Type B pancreatic cell (in vitro differentiated cells): ENCODE measurements around the gene SMCHD1. TPM values are rescaled to one million over a fixed set of nuclear protein-coding genes. Genes with fewer than 3 reads are reported as not detected.
"Not testable (repeated sequence)": the region's sequence is repeated elsewhere in the genome, so short reads cannot be mapped to it uniquely, and the experiment has no call there.

Source experiments
- DNase-seq: peaks from one replicate; pipeline ENCODE4 v3.0.0; 2021; ENCODE audit warnings: mixed read lengths; ENCODE audit not compliant: unreplicated experiment; ENCODE audit errors: extremely low spot score
- H3K27ac Mint-ChIP-seq: 2 replicates; pipeline ENCODE4 v1.8.0; 2021; ENCODE audit warnings: mild to moderate bottlenecking, mixed read lengths
- H3K27me3 Mint-ChIP-seq: 2 replicates; pipeline ENCODE4 v1.8.0; 2021; ENCODE audit warnings: mixed read lengths
- H3K36me3 Mint-ChIP-seq: 2 replicates; pipeline ENCODE4 v1.8.0; 2021; ENCODE audit warnings: mixed read lengths
- H3K4me1 Mint-ChIP-seq: one replicate; pipeline ENCODE4 v1.8.0; 2021; ENCODE audit warnings: mixed read lengths; ENCODE audit not compliant: unreplicated experiment
- H3K4me3 Mint-ChIP-seq: 2 replicates; pipeline ENCODE4 v1.8.0; 2021; ENCODE audit warnings: mild to moderate bottlenecking, mixed read lengths
- H3K9me3 Mint-ChIP-seq: 2 replicates; pipeline ENCODE4 v1.8.0; 2021; ENCODE audit warnings: mixed read lengths
- CTCF ChIP-seq: fragments of 200-600 bp; sonication (generic); conservative IDR thresholded peaks from 2 replicates; pipeline ENCODE4 v1.5.0; 2021; ENCODE audit warnings: antibody characterized with exemption, mild to moderate bottlenecking
- total RNA-seq: library from RNA; stranded (reverse); gene quantifications from 2 replicates; pipeline ENCODE4 v1.2.1, GENCODE V29; 2021; ENCODE audit warnings: low replicate concordance

SMCHD1 gene
- total RNA-seq, 1 donor from 2014 or later: 56.5 TPM

GRCh38 chr18:2729757-2730156 is 74.2 kb downstream of the SMCHD1 start:
- Mint-ChIP-seq H3K27me3 (no peaks in the 10 kb centered on the region), H3K4me3 (no peak overlapping the region), H3K36me3 (peaks cover 33% of the 10 kb centered on the region), H3K4me1 (no peaks in the 10 kb centered on the region), H3K27ac (no peak overlapping the region), H3K9me3 (no peaks in the 10 kb centered on the region)
- no peak for DNase-seq
- TF ChIP-seq CTCF: no peak

GRCh38 chr18:2736823-2737222 is 81.3 kb downstream of the SMCHD1 start:
- Mint-ChIP-seq H3K27ac (no peak overlapping the region), H3K4me1 (no peaks in the 10 kb centered on the region), H3K36me3 (peaks cover 71% of the 10 kb centered on the region)

GRCh38 chr18:2740082-2740481 is 84.6 kb downstream of the SMCHD1 start:
- not testable (repeated sequence) for H3K27me3 Mint-ChIP-seq, DNase-seq

More at GRCh38 chr18:2736823-2737222, 81.3 kb downstream of the SMCHD1 start:
- no peak for DNase-seq
- Mint-ChIP-seq H3K4me3 (no peak overlapping the region), H3K27me3 (no peaks in the 10 kb centered on the region), H3K9me3 (no peaks in the 10 kb centered on the region)
- no peak for TF ChIP-seq CTCF

GRCh38 chr18:2746274-2746673 is 90.7 kb downstream of the SMCHD1 start:
- no peaks in the 10 kb centered on the region for H3K4me1 Mint-ChIP-seq
- no peaks in the 10 kb centered on the region for H3K27me3 Mint-ChIP-seq
- no peaks in the 10 kb centered on the region for H3K9me3 Mint-ChIP-seq
- H3K27ac Mint-ChIP-seq: no peak overlapping the region
- TF ChIP-seq CTCF: no peak
- no peak for DNase-seq
- H3K4me3 Mint-ChIP-seq: no peak overlapping the region
- peaks cover 43% of the 10 kb centered on the region for H3K36me3 Mint-ChIP-seq

More at GRCh38 chr18:2740082-2740481, 84.6 kb downstream of the SMCHD1 start:
- not testable (repeated sequence) for H3K4me1 Mint-ChIP-seq, H3K4me3 Mint-ChIP-seq, H3K27ac Mint-ChIP-seq, H3K9me3 Mint-ChIP-seq
- H3K36me3 Mint-ChIP-seq: peaks cover 64% of the 10 kb centered on the region

GRCh38 chr18:2758309-2758708 is 102.8 kb downstream of the SMCHD1 start:
- H3K4me1 Mint-ChIP-seq: no peaks in the 10 kb centered on the region
- peak overlapping the region; percentile 1 for H3K27ac Mint-ChIP-seq
- H3K9me3 Mint-ChIP-seq: no peaks in the 10 kb centered on the region
- H3K4me3 Mint-ChIP-seq: no peak overlapping the region
- DNase-seq: no peak
- H3K27me3 Mint-ChIP-seq: no peaks in the 10 kb centered on the region
- peaks cover 12% of the 10 kb centered on the region for H3K36me3 Mint-ChIP-seq
- no peak for TF ChIP-seq CTCF

GRCh38 chr18:2774669-2775068 is 119.1 kb downstream of the SMCHD1 start:
- Mint-ChIP-seq H3K27ac (no peak overlapping the region), H3K27me3 (no peaks in the 10 kb centered on the region), H3K4me3 (no peak overlapping the region), H3K9me3 (no peaks in the 10 kb centered on the region), H3K36me3 (peaks cover 32% of the 10 kb centered on the region), H3K4me1 (no peaks in the 10 kb centered on the region)
- no peak for DNase-seq
- no peak for TF ChIP-seq CTCF
